Left renal pelvis (tissue), 4 donors: ENCODE results near the gene CTBP1. TPM values are rescaled to one million over a fixed set of nuclear protein-coding genes. Genes with fewer than 3 reads are reported as not detected.

Source experiments
- DNase-seq, 4 donors: peaks; one replicate each; pipeline ENCODE4 v3.0.0-alpha.2; 2013; ENCODE audit warnings: low read depth in 4 of 4, low spot score in 3 of 4
- polyA plus RNA-seq, 4 donors: library from polyadenylated mRNA; unstranded; fragments of 120-200 nt; gene quantifications; one replicate each; pipeline ENCODE4 v1.2.1, GENCODE V29; 2013; ENCODE audit not compliant: insufficient read length in 4 of 4

Gene CTBP1
- polyA plus RNA-seq, 4 donors = 120 to 170 (median 121) TPM

GRCh38 chr4:1212546-1213335 lies 36.2 kb downstream of the CTBP1 start:
- no peak for DNase-seq

- DNase-seq = no peak
Measured at GRCh38 chr4:1211891-1212545, 36.9 kb downstream of the CTBP1 start.

GRCh38 chr4:1211371-1211770 lies 37.6 kb downstream of the CTBP1 start:
- DNase-seq = no peak

GRCh38 chr4:1210971-1211370 lies 38.0 kb downstream of the CTBP1 start:
- no peak for DNase-seq

DNA sequence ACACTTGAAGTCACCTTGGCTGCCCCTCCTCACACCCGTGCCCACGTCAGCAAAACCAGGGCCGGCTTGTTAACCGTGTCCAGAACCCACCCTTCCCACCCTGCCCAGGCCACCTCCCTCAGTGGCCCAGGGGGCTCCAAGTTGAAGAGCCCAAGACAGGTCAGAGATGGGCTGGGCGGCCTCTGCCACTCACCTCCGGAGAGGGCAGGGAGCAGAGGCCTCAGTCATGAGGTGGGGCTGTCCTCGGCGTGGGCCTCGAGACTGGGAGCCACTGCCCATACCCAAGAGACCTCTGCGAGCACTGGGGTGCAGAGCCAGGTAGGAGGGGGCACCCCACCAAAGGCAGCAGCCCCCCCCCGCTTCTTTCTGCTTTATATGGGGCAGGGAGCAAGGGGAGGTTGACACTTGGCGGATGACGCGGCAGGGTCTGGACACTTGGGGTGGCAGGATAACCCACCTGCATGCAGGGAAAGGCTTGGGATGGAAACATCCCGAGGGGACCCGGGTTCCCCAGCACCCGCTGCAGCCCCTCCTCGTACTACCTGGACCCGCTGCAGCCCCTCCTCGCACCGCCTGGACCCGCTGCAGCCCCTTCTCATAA lies 38.6 kb downstream of the CTBP1 start:
- DNase-seq = no peak

- no peak for DNase-seq
Measured at GRCh38 chr4:1209821-1210220, 39.1 kb downstream of the CTBP1 start.

- no peak for DNase-seq
Measured at GRCh38 chr4:1208970-1209704, 39.8 kb downstream of the CTBP1 start.

DNA sequence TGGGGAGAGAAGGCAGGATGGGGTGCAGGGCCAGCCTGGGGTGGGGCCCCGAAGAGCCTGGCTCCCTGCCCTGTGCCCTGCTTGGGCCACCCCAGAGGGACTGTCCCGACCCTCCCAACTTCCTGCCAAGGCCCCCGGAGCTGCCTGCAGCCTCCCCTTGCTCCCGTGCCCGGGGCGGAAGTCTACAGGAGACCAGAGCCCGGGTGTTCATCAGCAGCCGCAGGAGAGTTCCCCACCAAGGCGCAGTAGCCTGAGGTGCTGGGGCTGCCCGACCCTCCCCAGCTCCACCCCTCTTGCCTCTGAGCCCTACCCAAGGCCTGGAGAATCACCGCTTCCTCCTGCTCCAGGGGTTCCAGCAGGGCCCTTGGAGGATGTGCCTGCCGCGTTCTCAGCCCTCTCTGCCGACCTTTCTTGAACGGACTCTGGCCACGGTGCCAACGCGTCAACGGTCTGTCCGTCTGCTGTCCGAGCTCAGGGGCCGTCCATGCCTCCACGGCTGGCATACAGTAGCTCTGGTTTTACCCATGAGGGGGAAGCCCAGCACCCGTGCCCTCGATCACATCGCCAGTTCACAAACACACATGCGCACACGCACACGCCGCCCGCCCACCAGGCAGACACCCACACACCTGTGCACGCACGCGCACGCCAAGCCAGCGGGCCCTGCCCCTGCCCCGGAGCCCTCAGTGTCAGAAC lies 40.5 kb downstream of the CTBP1 start:
- DNase-seq = no peak

DNA sequence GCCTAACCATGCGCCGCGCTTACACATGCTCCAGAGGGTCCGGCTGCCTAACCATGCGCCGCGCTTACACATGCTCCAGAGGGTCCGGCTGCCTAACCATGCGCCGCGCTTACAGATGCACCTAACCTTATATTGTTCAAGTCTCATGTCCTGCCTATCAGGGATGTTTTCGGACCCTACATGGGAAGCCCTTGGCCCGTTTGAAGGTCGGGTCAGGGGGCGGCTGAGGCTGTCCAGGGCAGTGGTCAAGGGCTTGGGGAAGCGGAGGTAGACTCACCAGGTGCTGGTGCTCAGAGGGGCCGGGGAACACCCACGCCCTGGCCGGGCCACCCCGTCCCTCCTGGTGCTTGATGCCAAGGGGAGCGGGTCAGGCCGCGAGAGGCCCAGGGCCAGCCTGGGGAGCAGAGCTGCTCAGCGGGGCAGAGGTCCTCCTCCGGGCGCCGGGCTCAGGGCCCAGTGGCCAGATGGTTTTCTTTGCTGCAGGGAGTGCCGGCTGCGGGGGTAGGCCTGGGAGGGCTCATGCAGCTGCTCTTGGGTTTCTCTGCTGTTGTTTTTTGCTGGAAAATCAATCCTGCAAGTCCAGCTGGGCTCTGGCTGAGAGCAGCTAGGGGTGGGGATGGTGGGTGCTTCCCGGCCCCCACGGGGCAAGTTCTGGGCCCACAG lies 41.2 kb downstream of the CTBP1 start:
- DNase-seq = peak in 2 of 4 donors; percentile 53 to 62

GRCh38 chr4:1207157-1207470 lies 41.8 kb downstream of the CTBP1 start:
- no peak for DNase-seq

GRCh38 chr4:1206299-1207156 lies 42.4 kb downstream of the CTBP1 start:
- no peak for DNase-seq

DNA sequence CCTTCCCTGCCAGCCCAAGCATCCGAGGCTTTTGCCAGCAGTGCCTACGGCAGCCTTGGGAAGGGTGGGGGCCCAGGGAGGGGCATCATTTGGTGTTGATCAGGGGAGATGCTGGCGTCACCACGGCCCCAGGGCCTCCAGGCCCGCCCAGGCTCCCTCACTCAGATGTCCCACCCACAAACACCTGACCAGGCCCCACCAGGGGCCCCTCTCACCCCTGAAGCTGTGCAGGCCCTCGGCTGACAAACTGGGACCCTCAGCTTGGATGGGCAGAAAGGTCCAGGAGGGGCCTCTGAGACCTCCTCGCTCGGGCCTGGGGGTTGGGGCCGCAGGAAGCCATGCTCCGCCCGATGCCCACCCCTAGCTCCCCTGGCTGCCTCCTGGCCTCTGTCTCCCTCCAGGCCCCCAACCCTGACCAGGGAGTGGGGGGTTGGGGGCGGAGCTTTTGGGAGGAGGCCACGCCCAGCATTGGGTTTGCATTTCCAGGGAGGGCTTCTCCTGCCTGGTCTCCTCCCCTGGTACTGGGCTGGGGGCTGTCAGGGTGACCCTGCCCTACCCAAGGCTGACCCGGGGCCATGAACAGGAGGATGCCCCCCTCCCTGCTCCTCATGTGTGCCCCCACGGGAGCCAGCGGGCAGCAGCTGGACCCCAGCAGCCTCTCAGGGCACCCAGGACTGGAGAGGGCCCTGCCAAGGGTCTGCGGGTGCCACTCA lies 43.2 kb downstream of the CTBP1 start:
- DNase-seq = no peak

GRCh38 chr4:1204828-1205585 lies 43.9 kb downstream of the CTBP1 start:
- DNase-seq = no peak

GRCh38 chr4:1204286-1204827 lies 44.6 kb downstream of the CTBP1 start:
- no peak for DNase-seq

DNA sequence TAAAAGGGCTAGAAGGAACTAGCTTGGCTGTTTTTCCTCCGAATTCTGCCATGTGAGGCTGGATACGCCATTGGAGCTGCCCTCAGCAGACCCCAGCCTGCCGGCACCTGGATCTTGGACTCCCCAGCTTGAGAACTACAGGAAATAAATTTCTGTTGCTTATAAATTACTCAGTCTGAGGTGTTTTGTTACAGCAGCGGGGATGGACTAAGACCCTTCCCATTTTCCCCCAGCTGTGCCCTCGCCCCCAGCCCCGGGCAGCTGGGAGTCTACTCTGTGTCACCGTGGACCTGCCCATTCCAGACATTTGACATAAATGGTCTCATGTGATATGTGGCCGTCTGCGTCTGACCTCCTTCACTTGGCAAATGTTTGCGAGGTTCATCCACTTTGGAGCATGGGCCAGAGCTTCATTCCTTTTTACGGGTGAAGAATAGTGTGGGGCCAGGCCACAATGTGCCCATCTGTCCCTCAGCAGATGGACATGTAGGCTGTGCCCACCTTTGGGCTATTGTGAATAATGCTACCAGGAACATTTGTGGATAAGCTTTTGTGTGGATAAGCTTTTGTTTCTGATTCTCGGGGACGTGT lies 45.8 kb downstream of the CTBP1 start:
- DNase-seq = no peak

GRCh38 chr4:1202526-1203011 lies 46.4 kb downstream of the CTBP1 start:
- DNase-seq = no peak
